Psoas muscle (tissue), 8 donors: ENCODE results near the gene GPRIN3. TPM values are rescaled to one million over a fixed set of nuclear protein-coding genes. Genes with fewer than 3 reads are reported as not detected.

ENCODE experiments used
- ATAC-seq, 4 donors: fragments of 200-7000 bp; cut with Tn5 transposase; one replicate each; pipeline ENCODE4 v1.9.1; 2020; ENCODE audit warnings: moderate library complexity in 3 of 4, mild to moderate bottlenecking in 2 of 4
- DNase-seq, 2 donors: peaks; one replicate each; pipeline ENCODE4 v3.0.0-alpha.2; 2020
- H3K27ac ChIP-seq: fragments of 200-600 bp; one replicate; pipeline ENCODE4 v1.8.0; 2022
- H3K27me3 ChIP-seq, 3 donors: fragments of 200-600 bp in 1 of 3; one replicate each; pipeline versions ENCODE4 v1.6.1 to v1.8.0; 2013 to 2022; ENCODE audit warnings: low read length in 2 of 3, mild to moderate bottlenecking in 2 of 3, moderate library complexity in 1 of 3; ENCODE audit not compliant: insufficient read depth in 3 of 3
- H3K36me3 ChIP-seq, 2 donors: fragments of 200-600 bp in 1 of 2; one replicate each; pipeline versions ENCODE4 v1.6.1 to v1.8.0; 2013 to 2022; ENCODE audit warnings: low read depth in 1 of 2, mild to moderate bottlenecking in 1 of 2, moderate library complexity in 1 of 2; ENCODE audit not compliant: insufficient read depth in 1 of 2
- H3K4me1 ChIP-seq: fragments of 200-600 bp; one replicate; pipeline ENCODE4 v1.8.0; 2022
- H3K4me3 ChIP-seq: fragments of 200-600 bp; one replicate; pipeline ENCODE4 v1.8.0; 2022; ENCODE audit warnings: mild to moderate bottlenecking
- H3K9me3 ChIP-seq: fragments of 200-600 bp; one replicate; pipeline ENCODE4 v1.8.0; 2022
- WGBS, 3 donors: extraction: QIAGEN DNeasy Blood & Tissue Kit; methylation state at CpG; one replicate each; pipeline versions ENCODE4 v1.1.6 to v1.1.7; 2013; 5-methylcytosine and 5-hydroxymethylcytosine counted together
- intact Hi-C, 2 donors: fragments of 100-400 bp; cut with DNase I; formaldehyde crosslinking; loops; one replicate each; pipeline versions ENCODE4 v1.11.0 to v1.14.2; 2022
- polyA plus RNA-seq, 3 donors: library from polyadenylated mRNA; stranded (reverse); fragments of 200-250 nt; gene quantifications; one replicate each; pipeline ENCODE4 v1.2.3, GENCODE V29; 2013
- total RNA-seq, 4 donors: library from RNA; stranded (reverse); fragmentation: NEBNext Ultra II Directional in 2 of 4; extraction: Animal tissue kit (Norgen Biotek cat#: 25700) in 2 of 4; gene quantifications; one replicate each; pipeline versions ENCODE4 v1.2.1 to v1.2.4, GENCODE V29; 2021 to 2023
- TF ChIP-seq, protein P1 (sequence below): fragments of 200-600 bp; IDR thresholded peaks from one replicate; pipeline ENCODE4 v1.8.0; 2022; ENCODE audit warnings: antibody characterized with exemption
- donor health status: healthy with polysubstance abuse.
- donor health status: DM: no; HTN: no; CAD: no; lungs with moderate emphysema.
- donor health status: Bipolar disorder and iron deficiency.
- donor health status: healthy.
- donor health status: DM: yes; HTN: yes; CAD: no.
- donor health status: DM: no; HTN: no; CAD: no.
- donor health status: DM: no; HTN: no; CAD: no.
- donor health status: DM: yes; HTN: yes; CAD: no.

The GPRIN3 gene
- total and polyA plus RNA-seq, 7 donors = 0.30 to 3.0 (median 1.2) TPM

DNA sequence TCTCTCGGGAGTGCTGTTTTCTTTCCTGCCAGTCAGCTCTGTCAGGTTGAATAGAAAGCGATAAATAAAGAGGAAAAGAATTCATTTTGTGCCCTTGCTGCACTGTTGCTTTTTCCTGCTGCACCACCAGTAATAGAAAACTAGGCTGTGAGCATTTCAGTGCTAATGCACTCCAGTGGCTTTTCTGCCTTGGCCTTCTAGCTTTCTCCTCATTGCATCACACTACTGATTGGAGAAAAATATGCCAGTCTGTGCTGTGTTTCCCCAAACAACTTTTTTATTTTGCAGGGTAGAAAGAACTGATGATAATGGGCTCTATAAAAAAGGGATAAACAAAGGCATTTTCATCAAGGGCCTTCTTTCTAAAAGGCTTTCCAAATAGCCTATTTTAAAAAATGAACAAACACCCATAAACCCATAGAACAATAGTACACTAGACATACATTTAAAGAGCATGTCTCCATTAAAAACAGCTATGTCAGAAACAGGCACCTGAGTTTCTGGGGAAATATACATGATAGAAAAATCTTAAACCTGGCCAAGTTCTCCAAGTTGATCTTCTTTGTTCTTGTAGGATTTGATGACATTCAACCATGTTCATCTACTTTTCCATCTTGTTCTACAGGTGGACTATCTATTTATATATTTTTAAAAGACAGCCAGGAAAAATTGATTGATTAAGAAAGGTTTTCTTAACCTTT lies 86.3 kb downstream of the GPRIN3 start:
- ATAC-seq (no peak), DNase-seq (no peak)
- 74 to 93% (median 92%) methylated on average over 2 of the region's 2 CpGs for WGBS, 3 donors
- H3K4me1 ChIP-seq = no peaks in the 10 kb centered on the region
- TF ChIP-seq, protein P1, sequence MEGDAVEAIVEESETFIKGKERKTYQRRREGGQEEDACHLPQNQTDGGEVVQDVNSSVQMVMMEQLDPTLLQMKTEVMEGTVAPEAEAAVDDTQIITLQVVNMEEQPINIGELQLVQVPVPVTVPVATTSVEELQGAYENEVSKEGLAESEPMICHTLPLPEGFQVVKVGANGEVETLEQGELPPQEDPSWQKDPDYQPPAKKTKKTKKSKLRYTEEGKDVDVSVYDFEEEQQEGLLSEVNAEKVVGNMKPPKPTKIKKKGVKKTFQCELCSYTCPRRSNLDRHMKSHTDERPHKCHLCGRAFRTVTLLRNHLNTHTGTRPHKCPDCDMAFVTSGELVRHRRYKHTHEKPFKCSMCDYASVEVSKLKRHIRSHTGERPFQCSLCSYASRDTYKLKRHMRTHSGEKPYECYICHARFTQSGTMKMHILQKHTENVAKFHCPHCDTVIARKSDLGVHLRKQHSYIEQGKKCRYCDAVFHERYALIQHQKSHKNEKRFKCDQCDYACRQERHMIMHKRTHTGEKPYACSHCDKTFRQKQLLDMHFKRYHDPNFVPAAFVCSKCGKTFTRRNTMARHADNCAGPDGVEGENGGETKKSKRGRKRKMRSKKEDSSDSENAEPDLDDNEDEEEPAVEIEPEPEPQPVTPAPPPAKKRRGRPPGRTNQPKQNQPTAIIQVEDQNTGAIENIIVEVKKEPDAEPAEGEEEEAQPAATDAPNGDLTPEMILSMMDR = no peak
- intact Hi-C loops = loop anchor here in 1 of 2 donors (10.0 kb wide), 1 partner anchor 213 kb away; no protein-coding TSS in a partner anchor
- no peaks in the 10 kb centered on the region for H3K9me3 ChIP-seq
- no peak overlapping the region for H3K4me3 ChIP-seq
- H3K36me3 ChIP-seq = no peaks in the 10 kb centered on the region
- H3K27me3 ChIP-seq = peaks cover 0 to 2% (median 0%) of the 10 kb centered on the region in 3 donors
- no peak overlapping the region for H3K27ac ChIP-seq

DNA sequence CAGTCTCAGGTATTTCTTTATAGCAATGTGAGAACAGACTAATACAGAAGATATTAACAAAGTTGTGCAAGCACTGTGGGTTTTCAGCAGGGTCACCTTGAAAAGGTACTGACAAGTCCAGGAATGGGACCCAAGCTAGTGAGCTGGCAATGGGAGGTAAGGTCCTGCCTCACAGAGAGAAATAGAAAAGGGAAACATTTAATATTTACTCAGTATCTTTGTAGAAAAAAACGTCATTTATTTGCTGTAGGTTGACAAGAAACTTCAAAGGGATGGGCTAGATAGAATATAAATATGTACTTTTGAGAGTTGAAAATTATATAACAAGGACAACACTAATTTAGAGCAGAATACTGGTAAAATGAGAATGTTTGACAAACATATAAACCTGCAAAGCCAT lies 89.0 kb downstream of the GPRIN3 start:
- Histone ChIP-seq H3K9me3 (no peaks in the 10 kb centered on the region), H3K27me3 (peaks cover 0 to 2% (median 0%) of the 10 kb centered on the region in 3 donors), H3K4me1 (no peaks in the 10 kb centered on the region), H3K36me3 (no peaks in the 10 kb centered on the region), H3K4me3 (no peak overlapping the region), H3K27ac (no peak overlapping the region)
- DNase-seq (no peak), ATAC-seq (no peak)
- TF ChIP-seq, protein P1 = no peak
- intact Hi-C loops = no loop called here
- WGBS, 3 donors = 70 to 86% (median 76%) methylated on average over 1 of the region's 1 CpG

DNA sequence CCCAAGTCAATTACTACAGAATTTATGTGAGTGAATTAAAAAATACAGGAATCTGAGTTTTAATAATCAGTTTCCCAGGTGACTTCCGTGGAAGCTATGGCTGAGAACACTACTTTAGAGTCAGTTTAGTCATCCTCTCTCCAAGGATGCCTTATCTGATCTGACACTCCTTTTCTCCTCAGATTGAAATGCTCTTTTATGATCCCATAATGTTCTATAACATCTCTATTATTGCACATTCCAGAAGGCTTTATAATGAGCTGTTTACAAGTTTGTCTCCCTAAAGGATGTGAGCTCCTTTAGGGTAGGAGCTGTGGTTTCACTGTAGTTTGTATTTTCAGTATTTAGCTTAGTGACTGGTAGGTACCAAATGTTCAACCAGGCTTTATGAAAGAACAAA lies 90.0 kb downstream of the GPRIN3 start:
- DNase-seq (no peak), ATAC-seq (no peak)
- Histone ChIP-seq H3K9me3 (no peaks in the 10 kb centered on the region), H3K27me3 (peaks cover 0 to 2% (median 2%) of the 10 kb centered on the region in 3 donors), H3K27ac (no peak overlapping the region), H3K4me3 (no peak overlapping the region), H3K36me3 (no peaks in the 10 kb centered on the region), H3K4me1 (no peaks in the 10 kb centered on the region)
- intact Hi-C loops = no loop called here
- TF ChIP-seq, protein P1 = no peak
- WGBS, 3 donors = 79 to 88% (median 80%) methylated on average over 1 of the region's 1 CpG

DNA sequence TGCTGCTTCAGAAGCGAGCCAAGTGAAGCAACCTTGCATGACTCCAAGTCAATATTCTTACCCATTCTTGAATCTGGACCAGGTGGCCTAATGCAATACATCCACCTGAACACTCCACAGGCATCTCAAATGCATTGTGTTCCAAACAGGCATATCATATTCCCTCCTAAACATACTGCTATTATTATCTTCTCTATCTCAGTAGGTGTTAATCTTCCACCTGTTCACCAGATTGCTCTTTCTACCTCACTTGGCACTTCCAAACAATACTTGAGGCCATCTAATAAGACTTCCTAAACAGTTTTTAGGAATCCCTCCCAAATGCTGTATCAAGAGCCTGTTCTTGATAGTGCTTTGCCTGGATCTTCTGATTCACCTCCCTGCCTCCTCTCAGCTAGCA lies 90.7 kb downstream of the GPRIN3 start:
- intact Hi-C loops = no loop called here
- Histone ChIP-seq H3K36me3 (no peaks in the 10 kb centered on the region), H3K4me3 (no peak overlapping the region), H3K27me3 (peaks cover 0 to 2% (median 2%) of the 10 kb centered on the region in 3 donors), H3K4me1 (no peaks in the 10 kb centered on the region), H3K9me3 (no peaks in the 10 kb centered on the region), H3K27ac (no peak overlapping the region)
- 90 to 97% (median 95%) methylated on average over 1 of the region's 1 CpG for WGBS, 3 donors
- DNase-seq (no peak), ATAC-seq (no peak)
- TF ChIP-seq, protein P1 = no peak

DNA sequence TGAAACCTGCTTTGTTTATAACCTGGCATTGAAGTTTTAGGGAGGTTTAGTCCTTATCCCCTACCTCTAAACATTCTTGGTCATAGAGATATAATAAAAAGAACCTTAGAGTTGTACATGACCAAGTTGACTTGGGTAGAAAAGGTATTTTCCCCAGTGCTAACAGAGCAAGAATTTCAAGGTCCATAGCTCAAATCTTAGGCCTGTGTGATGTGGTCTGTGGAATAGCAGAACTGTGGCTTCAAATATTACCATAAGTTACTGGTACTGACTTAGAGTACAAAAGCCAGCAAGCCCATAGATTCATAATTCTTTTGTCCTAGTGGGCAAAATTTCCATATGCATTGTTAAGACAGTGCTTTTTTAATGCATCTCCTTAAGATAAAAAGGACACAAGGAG lies 91.2 kb downstream of the GPRIN3 start:
- H3K27ac ChIP-seq = no peak overlapping the region
- no peak overlapping the region for H3K4me3 ChIP-seq
- no peak for DNase-seq
- TF ChIP-seq, protein P1 = no peak
- intact Hi-C loops = no loop called here
- no peaks in the 10 kb centered on the region for H3K4me1 ChIP-seq
- no peak for ATAC-seq
- no peaks in the 10 kb centered on the region for H3K9me3 ChIP-seq
- peaks cover 0 to 2% (median 2%) of the 10 kb centered on the region in 3 donors for H3K27me3 ChIP-seq
- H3K36me3 ChIP-seq = no peaks in the 10 kb centered on the region
